ENCODE measurements around the gene PRKCE. TPM values are rescaled to one million over a fixed set of nuclear protein-coding genes. Genes with fewer than 3 reads are reported as not detected.

Gene PRKCE
- total and polyA plus RNA-seq, 2 of the 8 experiments (the other 6 are each of a cell fraction or from before 2014, with no cell fraction given): 0.54 to 2.1 TPM

DNA sequence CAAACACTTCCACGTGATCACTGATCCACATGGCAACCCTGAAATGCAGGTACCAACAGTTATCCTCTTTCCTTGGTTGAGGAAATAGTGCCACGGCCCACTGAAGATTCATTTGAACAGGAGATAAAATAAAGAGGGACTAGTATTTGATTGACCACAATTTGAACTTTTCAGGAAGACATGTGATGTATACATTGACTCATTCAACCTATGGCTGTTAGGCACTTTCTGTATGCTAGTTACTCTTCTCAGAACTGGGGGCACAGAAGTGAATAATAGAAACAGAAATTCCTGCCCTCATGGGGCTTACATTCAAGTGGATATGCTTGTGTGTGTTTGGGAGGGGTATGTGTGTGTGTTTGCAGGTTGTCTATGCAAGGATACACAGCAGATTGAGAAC is 199.6 kb downstream of the PRKCE start:
- ChIA-PET CTCF (ENCODE audit: partially characterized antibody) (interaction anchor here (1.1 to 1.3 kb wide), 3 partner anchors 13 to 204 kb away, joined by 3 to 4 read pairs (median 3); no protein-coding TSS in a partner anchor), POLR2A (ENCODE audit: partially characterized antibody) (no interaction called here)
- Histone ChIP-seq H3K4me2 (ENCODE audit: insufficient read depth in 1 of 2, low read depth in 2 of 2, low read length in 2 of 2) (no peak overlapping the region), H4K91ac (replicated peaks; ENCODE audit: insufficient read length, low read length) (no peak overlapping the region), H2BK12ac (ENCODE audit: low read depth, low read length) (no peak overlapping the region), H2AK5ac (ENCODE audit: low read depth, low read length) (no peak overlapping the region), H3K4me1 (replicated peaks in 1 of 4; ENCODE audit: control insufficient read depth in 3 of 4, insufficient read depth in 4 of 4, low read length in 3 of 4) (no peaks in the 10 kb centered on the region), H2AFZ (ENCODE audit: low read length) (no peak overlapping the region), H3K27me3 (replicated peaks in 1 of 4; ENCODE audit: control insufficient read depth in 3 of 4, extremely low read depth in 1 of 4, insufficient read depth in 3 of 4, low read length in 3 of 4) (peaks cover 0 to 2% (median 0%) of the 10 kb centered on the region in 4 experiments; a peak in 1 of 7 replicates), H3K4me3 (ENCODE audit: extremely low read depth in 1 of 4, insufficient read depth in 2 of 4, low read depth in 3 of 4, low read length in 4 of 4) (no peak overlapping the region), H3K9me3 (ENCODE audit: insufficient read depth in 2 of 2, low read depth in 1 of 2, low read length in 1 of 2) (no peaks in the 10 kb centered on the region), H3K79me2 (ENCODE audit: control insufficient read depth in 1 of 2, insufficient read depth in 2 of 2, low read length in 2 of 2) (no peaks in the 10 kb centered on the region), H3K18ac (ENCODE audit: extremely low read depth, low read length) (no peak overlapping the region), H4K8ac (ENCODE audit: extremely low read depth, insufficient read depth, low read length) (no peak overlapping the region), H2BK20ac (ENCODE audit: low read length) (no peak overlapping the region), H3K14ac (ENCODE audit: insufficient read length) (no peak overlapping the region), H2BK5ac (ENCODE audit: low read depth, low read length) (no peak overlapping the region), H3K23me2 (ENCODE audit: low read depth, low read length) (no peaks in the 10 kb centered on the region), H3K79me1 (ENCODE audit: low read depth, low read length) (no peaks in the 10 kb centered on the region), H4K5ac (ENCODE audit: insufficient read length, low read depth, low read length) (no peak overlapping the region), H3K4ac (replicated peaks; ENCODE audit: insufficient read length, low read depth, low read length) (no peak overlapping the region), H3K56ac (replicated peaks; ENCODE audit: insufficient read length, low read depth, low read length) (no peak overlapping the region), H3K9ac (replicated peaks in 1 of 4; ENCODE audit: extremely low read depth in 1 of 4, low read depth in 3 of 4, low read length in 3 of 4) (no peak overlapping the region), H2BK120ac (replicated peaks; ENCODE audit: low read depth, low read length) (no peak overlapping the region), H4K20me1 (replicated peaks in 1 of 2; ENCODE audit: control insufficient read depth in 1 of 2, insufficient read depth in 2 of 2, low read length in 2 of 2) (no peaks in the 10 kb centered on the region), H2BK15ac (ENCODE audit: low read length) (no peak overlapping the region), H3K36me3 (ENCODE audit: control insufficient read depth in 2 of 4, insufficient read depth in 4 of 4, low read length in 3 of 4) (no peaks in the 10 kb centered on the region), H3K27ac (ENCODE audit: low read depth, low read length) (no peak overlapping the region), H3K23ac (ENCODE audit: insufficient read length) (no peak overlapping the region)
- no peak for FAIRE-seq
- no peak for DNase-seq (ENCODE audit: low read depth in 1 of 2, low spot score in 2 of 2)
- no peak for TF ChIP-seq SUZ12 (IDR thresholded peaks at IDR 0.05; ENCODE audit: low read length)
- no peak for TF ChIP-seq BACH1 (IDR thresholded peaks at IDR 0.05; ENCODE audit: low read length)
- TF ChIP-seq CBX5 (IDR thresholded peaks at IDR 0.05; ENCODE audit: low read depth, low read length): no peak
- TF ChIP-seq CEBPB (IDR thresholded peaks at IDR 0.05; ENCODE audit: low read depth, low read length): no peak
- TF ChIP-seq, protein P1, sequence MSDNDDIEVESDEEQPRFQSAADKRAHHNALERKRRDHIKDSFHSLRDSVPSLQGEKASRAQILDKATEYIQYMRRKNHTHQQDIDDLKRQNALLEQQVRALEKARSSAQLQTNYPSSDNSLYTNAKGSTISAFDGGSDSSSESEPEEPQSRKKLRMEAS (IDR thresholded peaks at IDR 0.05): no peak
- no peak for TF ChIP-seq FOSL1 (IDR thresholded peaks at IDR 0.05; ENCODE audit: insufficient read depth, low read depth, low read length)
- TF ChIP-seq POU5F1 (IDR thresholded peaks at IDR 0.05; ENCODE audit: low read depth, low read length): no peak
- no peak for TF ChIP-seq KDM4A (IDR thresholded peaks at IDR 0.05; ENCODE audit: low read depth, low read length, severe bottlenecking)
- no peak for TF ChIP-seq RBBP5 (IDR thresholded peaks at IDR 0.05; ENCODE audit: borderline replicate concordance, low read depth, low read length)
- no peak for TF ChIP-seq EP300 (IDR thresholded peaks at IDR 0.05; ENCODE audit: borderline replicate concordance in 1 of 2, low read depth in 2 of 2, low read length in 2 of 2)
- no peak for TF ChIP-seq MAFK (IDR thresholded peaks at IDR 0.05; ENCODE audit: low read depth, low read length)
- WGBS, 2 experiments (ENCODE audit: extremely low coverage in 1 of 2, insufficient coverage in 1 of 2, insufficient read length in 1 of 2, insufficient replicate concordance in 2 of 2, low coverage in 1 of 2, low lambda C conversion rate in 2 of 2, missing lambda C conversion rate in 1 of 2): 87% methylated on average over 2 of the region's 2 CpGs; no CpG with 5 or more reads in 1 of the 2 experiments
